SK-N-MC (cell line): ENCODE results near the gene INPP5A.

Experiments used
- DNase-seq: peaks from one replicate; pipeline ENCODE4 v3.0.0-alpha.2; 2011; ENCODE audit warnings: low read depth, low spot score
- H3K27ac ChIP-seq: fragments of 200-600 bp; sonication (generic); 2 replicates; pipeline ENCODE4 v1.5.1; 2016; ENCODE audit warnings: mixed run types
- H3K36me3 ChIP-seq: fragments of 200-600 bp; sonication (generic); 2 replicates; pipeline ENCODE4 v1.6.1; 2017; ENCODE audit warnings: antibody characterized with exemption, low read length, mixed read lengths; ENCODE audit not compliant: insufficient read depth
- H3K4me3 ChIP-seq: fragments of 200-600 bp; sonication (generic); 2 replicates; pipeline ENCODE4 v1.5.1; 2016
- H3K9ac ChIP-seq: fragments of 200-600 bp; sonication (generic); 2 replicates; pipeline ENCODE4 v1.8.0; 2017; ENCODE audit warnings: mixed run types, mixed read lengths; ENCODE audit not compliant: insufficient read length
- H3K9me3 ChIP-seq: fragments of 200-600 bp; sonication (generic); 2 replicates; pipeline ENCODE4 v1.6.1; 2017; ENCODE audit warnings: low read depth, mild to moderate bottlenecking, antibody characterized with exemption, low read length, moderate library complexity, mixed read lengths
- EZH2 ChIP-seq: fragments of 200-600 bp; sonication (generic); IDR thresholded peaks from one replicate; pipeline ENCODE4 v1.6.1; 2017; ENCODE audit warnings: antibody characterized with exemption
- FOXP2 ChIP-seq: optimal IDR thresholded peaks from 2 replicates; pipeline ENCODE3; 2011; ENCODE audit warnings: mild to moderate bottlenecking, moderate library complexity; ENCODE audit not compliant: insufficient read depth; ENCODE audit errors: extremely low read length, control extremely low read depth
- POLR2AphosphoS5 ChIP-seq: IDR thresholded peaks from 2 replicates; pipeline ENCODE4 v1.6.1; 2012; ENCODE audit warnings: mild to moderate bottlenecking, low read depth, low read length, borderline replicate concordance

The INPP5A gene

DNA sequence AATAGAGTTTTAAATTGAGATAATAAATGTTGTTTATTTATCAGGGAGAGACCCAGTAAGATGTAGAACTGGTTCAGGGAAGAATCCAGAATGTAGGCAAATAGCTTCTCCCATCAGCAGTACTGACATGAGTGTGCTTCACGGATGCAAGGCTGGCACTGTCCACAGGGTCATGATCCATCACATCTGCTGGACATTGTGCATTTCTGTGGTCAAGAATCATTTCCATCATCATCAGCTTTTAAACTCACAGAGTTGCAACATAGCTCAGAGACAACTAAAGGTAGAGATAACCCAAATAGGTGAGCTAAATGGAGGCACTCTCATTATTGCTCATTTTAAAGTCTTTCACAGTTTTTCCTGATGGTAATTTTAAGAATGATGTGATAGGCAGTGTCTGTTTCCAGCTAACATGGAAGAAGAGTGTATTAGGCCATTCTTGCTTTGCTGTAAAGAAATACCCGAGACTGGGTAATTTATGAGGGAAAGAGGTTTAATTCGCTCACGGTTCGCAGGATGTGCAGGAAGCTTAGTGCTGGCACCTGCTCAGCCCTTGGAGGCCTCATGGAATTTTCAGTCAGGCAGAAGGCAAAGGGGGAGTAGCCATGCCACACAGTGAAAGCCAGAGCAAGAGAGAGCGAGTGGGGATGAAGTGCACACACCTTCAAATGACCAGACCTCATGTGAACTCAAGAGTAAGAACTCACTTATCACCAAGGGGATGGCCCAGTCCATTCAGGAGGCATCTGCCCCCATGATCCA lies 80.8 kb downstream of the INPP5A start:
- H3K27ac ChIP-seq, result no peak overlapping the region
- H3K9ac ChIP-seq, result no peak overlapping the region
- no peak overlapping the region for H3K4me3 ChIP-seq
- DNase-seq, result no peak
- H3K9me3 ChIP-seq, result no peaks in the 10 kb centered on the region
- H3K36me3 ChIP-seq, result no peaks in the 10 kb centered on the region
- TF ChIP-seq POLR2AphosphoS5 (no peak), EZH2 (no peak)

GRCh38 chr10:132619927-132620326 lies 82.3 kb downstream of the INPP5A start:
- H3K9me3 ChIP-seq, result no peaks in the 10 kb centered on the region
- no peak for DNase-seq
- TF ChIP-seq FOXP2, result no peak
- TF ChIP-seq POLR2AphosphoS5, result no peak
- no peaks in the 10 kb centered on the region for H3K36me3 ChIP-seq
- no peak overlapping the region for H3K27ac ChIP-seq
- no peak overlapping the region for H3K9ac ChIP-seq
- H3K4me3 ChIP-seq, result no peak overlapping the region

DNA sequence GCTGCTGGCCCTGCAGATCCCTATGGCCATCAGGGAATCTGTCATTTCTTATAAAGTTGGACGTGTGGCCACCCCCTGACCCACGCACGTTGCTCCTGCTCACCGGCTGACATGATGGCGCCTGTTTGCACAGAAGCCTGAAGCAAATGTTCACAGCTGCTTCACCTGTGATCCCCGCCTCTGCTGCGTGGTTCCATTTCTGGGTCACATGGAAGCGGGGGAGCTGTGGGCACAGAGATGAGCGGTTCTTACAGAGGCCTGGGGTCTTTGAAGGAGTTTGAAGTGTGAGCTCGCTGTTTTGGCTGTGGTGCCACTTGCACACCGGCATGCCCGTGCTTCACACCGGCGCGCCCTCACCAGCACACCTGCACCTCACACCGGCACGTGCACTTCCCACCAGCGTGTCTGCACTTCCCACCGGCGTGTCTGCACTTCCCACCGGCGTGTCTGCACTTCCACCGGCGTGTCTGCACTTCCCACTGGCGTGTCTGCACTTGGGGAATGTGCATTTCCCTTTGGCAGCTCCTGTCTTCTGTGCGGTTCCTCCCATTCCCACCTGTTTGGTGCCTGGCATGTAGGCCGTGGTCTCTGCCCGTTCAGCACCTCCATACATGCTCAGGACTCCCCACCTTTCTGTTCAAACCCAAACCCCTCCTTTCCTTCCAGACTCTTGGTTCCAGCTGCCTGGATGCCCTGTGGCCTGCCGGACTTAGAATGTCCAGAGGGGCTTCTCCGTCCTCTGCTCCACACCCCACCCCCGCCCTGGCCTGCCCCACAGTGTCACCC lies 86.7 kb downstream of the INPP5A start:
- Histone ChIP-seq H3K9ac (no peak overlapping the region), H3K4me3 (no peak overlapping the region), H3K9me3 (no peaks in the 10 kb centered on the region), H3K36me3 (no peaks in the 10 kb centered on the region), H3K27ac (no peak overlapping the region)
- DNase-seq, result no peak
- TF ChIP-seq POLR2AphosphoS5 (no peak), EZH2 (no peak), FOXP2 (no peak)

GRCh38 chr10:132624847-132625471 lies 87.4 kb downstream of the INPP5A start:
- Histone ChIP-seq H3K9me3 (no peaks in the 10 kb centered on the region), H3K36me3 (no peaks in the 10 kb centered on the region), H3K9ac (no peak overlapping the region), H3K27ac (no peak overlapping the region), H3K4me3 (no peak overlapping the region)
- TF ChIP-seq FOXP2 (no peak), POLR2AphosphoS5 (no peak), EZH2 (no peak)
- DNase-seq, result no peak

DNA sequence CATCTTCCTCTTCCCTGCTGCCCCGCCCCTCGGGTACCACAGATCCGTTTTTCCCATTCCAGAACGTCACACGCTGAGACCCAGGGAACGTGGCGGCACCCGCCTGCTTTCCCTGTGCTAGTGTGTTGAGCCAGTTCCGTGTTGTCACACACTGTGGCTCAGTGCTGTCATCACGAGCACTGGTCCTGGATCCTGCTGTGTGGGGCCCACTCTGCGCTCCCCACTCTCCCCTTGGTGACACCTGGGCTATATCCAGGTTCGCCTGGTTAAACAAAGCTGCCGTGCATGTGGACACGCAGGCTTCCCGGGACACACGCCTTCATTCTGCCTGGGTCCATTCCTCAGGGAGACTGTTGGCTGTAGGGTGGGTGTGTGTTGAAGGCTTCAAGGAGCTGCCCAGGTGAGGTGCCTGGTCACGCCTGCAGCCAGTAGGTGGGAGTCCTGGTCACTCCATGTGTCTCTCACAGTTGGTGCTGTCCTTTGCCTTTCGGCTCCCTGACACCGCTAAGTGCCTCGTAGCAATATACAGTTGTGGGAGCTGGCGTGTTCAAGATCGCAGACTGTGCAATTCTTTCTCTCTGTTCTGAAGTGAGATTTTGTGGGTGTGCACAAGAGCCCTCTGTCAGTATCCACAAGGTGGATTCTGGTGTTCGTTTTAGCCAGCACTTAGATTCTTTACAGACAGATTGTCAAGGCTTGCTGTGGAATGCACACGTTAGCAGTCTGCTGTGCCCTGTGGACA lies 88.6 kb downstream of the INPP5A start:
- no peak for TF ChIP-seq EZH2
- no peak for TF ChIP-seq POLR2AphosphoS5
- TF ChIP-seq FOXP2, result no peak
- DNase-seq, result no peak
- H3K27ac ChIP-seq, result no peak overlapping the region
- H3K36me3 ChIP-seq, result no peaks in the 10 kb centered on the region
- H3K9ac ChIP-seq, result no peak overlapping the region
- no peak overlapping the region for H3K4me3 ChIP-seq
- no peaks in the 10 kb centered on the region for H3K9me3 ChIP-seq

DNA sequence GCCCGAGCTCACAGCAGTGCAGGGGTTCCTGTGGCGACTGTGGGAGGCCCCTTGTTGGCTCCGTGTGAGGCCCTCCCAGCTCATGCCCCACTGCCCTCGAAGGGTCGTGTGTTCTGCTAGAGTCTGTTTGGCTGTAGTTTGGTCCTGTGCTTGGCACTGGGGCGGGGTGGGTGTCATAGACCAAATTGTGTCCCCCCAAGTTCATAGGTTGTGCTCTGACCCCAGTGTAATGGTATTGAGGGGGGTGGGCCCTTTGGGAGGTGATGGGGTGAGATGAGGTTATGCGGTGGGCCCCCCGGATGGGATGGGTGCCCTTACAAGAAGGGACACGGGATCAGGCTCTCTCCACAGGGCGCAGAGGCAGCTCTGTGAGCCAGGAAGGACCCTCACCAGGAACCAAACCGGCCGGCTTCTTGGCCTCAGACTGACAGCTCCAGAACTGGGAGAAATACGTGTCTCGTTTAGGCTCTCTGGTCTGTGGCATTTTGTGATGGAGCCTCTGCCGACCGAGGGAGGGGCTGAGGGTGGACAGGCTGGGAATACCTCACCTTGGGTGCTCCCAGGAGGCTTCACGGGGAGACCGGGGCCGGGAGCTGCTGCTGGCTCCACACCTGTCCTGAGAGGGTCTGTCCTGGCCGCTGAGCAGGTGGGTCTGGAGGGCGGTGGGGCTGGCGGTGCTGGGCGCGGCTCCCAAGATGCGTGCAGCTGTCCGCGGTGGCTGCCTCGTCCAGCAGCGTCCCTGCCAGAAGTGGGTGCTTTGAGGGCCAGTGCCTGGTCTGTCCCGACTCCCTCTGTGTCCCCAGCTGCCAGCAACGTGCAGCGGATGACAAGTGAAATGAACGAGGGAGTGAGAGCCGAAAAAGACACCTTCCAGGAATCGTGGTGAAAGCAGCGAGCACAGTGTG lies 89.4 kb downstream of the INPP5A start:
- Histone ChIP-seq H3K4me3 (no peak overlapping the region), H3K9ac (no peak overlapping the region), H3K27ac (no peak overlapping the region), H3K36me3 (no peaks in the 10 kb centered on the region), H3K9me3 (no peaks in the 10 kb centered on the region)
- no peak for TF ChIP-seq FOXP2
- TF ChIP-seq EZH2, result no peak
- no peak for TF ChIP-seq POLR2AphosphoS5
- no peak for DNase-seq

- H3K9ac ChIP-seq, result no peak overlapping the region
- DNase-seq, result no peak
These were observed 90.3 kb downstream of the INPP5A start for GRCh38 chr10:132627666-132628531.

More at GRCh38 chr10:132627666-132628531, 90.3 kb downstream of the INPP5A start:
- TF ChIP-seq POLR2AphosphoS5, result no peak
- TF ChIP-seq EZH2, result no peak
- no peak for TF ChIP-seq FOXP2
- Histone ChIP-seq H3K9me3 (no peaks in the 10 kb centered on the region), H3K36me3 (no peaks in the 10 kb centered on the region), H3K4me3 (no peak overlapping the region), H3K27ac (no peak overlapping the region)
